HG03469 (cell line): ENCODE results near the gene LRRC7.
"Not testable (repeated sequence)": the region's sequence is repeated elsewhere in the genome, so short reads cannot be mapped to it uniquely, and the experiment has no call there.

Experiments used
- ATAC-seq: cut with Tn5 transposase; IDR thresholded peaks from one replicate; pipeline ENCODE4 v1.9.1; 2021; ENCODE audit warnings: mild to moderate bottlenecking, moderate library complexity, moderate number of reproducible peaks; ENCODE audit not compliant: unreplicated experiment

LRRC7 gene

DNA sequence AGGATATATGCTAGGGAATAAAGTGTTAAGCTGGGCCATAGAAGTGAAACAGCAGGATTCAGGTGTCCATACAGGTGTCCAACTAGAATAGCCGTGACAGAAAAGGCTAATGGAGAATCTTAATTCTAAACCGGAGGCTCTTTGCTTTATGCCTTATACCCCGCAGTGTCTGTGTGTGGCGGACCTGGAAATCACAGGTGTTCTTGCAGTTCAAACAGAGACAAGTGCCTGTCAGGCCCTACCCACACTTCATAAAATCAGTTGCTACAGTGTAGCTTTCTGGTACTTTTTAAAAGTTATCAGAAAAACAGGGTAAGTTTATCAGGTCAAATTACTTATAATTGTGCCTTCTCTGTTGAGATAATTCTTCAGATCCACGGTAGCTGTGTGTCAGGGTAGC lies 293.9 kb downstream of the LRRC7 start:
- ATAC-seq = no peak

GRCh38 chr1:69862906-69863305 lies 295.2 kb downstream of the LRRC7 start:
- no peak for ATAC-seq

DNA sequence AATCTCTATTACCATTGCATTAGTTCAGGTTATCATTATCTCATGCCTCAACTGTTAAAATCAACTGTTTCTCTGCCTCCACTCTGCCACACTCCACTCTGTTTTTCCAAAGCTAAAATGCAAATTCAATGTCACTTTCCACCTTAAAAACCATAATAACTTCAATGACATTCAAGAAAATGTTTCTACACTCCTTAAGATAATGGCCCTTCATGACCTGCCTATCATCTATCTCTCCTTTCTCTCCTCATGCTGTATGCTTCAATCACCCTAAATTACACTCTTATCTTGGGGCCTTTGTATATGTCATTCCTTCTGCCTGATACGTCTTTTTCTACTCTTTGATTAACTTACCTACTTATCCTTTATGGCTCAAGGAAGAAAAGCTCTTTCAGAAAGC lies 296.0 kb downstream of the LRRC7 start:
- ATAC-seq = no peak

- no peak for ATAC-seq
These were observed 303.7 kb downstream of the LRRC7 start for GRCh38 chr1:69871412-69871811.

- no peak for ATAC-seq
These were observed 310.6 kb downstream of the LRRC7 start for GRCh38 chr1:69878338-69878737.

- not testable (repeated sequence) for ATAC-seq
These were observed 320.3 kb downstream of the LRRC7 start for GRCh38 chr1:69888016-69888415.

GRCh38 chr1:69888657-69889056 lies 320.9 kb downstream of the LRRC7 start:
- ATAC-seq = no peak

DNA sequence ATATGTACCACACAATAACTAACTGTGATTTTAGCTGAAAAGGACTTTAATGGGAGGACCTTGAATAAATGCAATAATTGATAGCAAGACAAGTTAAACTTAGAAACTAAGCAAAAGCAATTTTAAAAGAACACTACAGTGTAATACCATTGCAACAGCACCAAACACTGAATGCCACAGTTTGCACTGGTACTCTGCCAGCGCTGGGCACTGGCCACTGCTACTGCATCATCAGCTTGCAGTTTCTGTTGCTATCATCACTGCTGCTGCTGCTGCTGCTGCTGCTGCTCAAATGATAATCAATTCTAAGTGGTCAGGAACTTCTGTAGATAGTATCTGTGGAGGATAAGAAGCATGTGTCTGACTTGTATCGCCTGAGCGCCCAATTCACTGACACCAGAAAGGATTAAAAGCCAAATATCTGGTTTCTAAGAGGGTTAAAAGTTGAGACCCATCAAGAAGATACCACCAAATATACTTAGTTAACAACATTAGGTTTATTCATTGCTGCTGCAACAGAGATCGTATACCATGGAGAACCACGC lies 330.8 kb downstream of the LRRC7 start:
- no peak for ATAC-seq

GRCh38 chr1:69911301-69911801 lies 343.6 kb downstream of the LRRC7 start:
- no peak for ATAC-seq

- ATAC-seq = no peak
These were observed 346.3 kb downstream of the LRRC7 start for GRCh38 chr1:69913977-69914376.

GRCh38 chr1:69914976-69915765 lies 347.4 kb downstream of the LRRC7 start:
- no peak for ATAC-seq

DNA sequence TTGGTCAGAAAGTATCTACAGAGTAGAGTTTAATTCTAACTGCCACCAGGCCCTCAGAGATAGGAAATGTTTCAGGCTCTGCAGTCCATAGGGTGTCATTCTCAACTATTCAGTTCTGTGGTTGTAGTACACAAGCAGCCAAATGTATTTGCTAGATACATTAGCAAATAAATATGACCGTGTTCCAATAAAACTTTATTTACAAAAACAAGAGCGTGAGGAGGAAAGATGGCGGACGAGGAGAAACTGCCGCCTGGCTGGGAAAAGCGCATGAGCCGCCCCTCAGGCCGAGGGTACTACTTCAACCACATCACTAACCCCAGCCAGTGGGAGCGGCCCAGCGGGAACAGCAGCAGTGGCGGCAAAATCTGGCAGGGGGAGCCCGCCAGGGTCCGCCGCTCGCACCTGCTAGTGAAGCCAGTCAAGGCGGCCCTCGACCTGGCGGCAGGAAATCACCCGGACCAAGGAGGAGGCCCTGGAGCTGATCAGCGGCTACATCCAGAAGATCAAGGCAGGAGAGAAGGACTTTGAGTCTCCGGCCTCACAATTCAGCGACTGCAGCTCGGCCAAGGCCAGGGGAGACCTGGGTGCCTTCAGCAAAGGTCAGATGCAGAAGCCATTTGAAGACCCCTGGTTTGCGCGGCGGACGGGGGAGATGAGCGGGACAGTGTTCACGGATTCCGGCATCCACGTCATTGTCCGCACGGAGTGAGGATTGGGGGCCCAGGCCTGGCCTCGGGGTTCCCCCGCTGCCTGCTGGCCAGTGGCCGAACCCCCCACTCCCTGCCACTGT lies 351.6 kb downstream of the LRRC7 start:
- ATAC-seq = no peak

DNA sequence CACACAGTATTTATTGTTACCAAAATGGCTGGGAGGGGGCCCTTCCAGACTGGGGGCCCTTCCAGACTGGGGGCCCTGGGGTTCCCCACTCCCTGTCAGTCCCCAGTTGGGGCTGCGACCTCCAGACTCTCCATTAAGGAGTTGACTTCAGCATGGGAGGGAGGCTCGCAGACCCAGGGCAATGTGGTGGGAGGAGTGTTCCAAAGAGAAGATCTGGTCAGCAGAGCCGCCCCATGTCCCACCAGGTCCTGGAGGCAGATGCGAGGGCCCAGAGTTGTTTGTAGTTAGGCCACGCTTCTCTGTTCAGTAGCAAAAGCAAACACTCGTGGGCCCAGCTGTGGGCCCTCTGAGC lies 352.2 kb downstream of the LRRC7 start:
- ATAC-seq = no peak

DNA sequence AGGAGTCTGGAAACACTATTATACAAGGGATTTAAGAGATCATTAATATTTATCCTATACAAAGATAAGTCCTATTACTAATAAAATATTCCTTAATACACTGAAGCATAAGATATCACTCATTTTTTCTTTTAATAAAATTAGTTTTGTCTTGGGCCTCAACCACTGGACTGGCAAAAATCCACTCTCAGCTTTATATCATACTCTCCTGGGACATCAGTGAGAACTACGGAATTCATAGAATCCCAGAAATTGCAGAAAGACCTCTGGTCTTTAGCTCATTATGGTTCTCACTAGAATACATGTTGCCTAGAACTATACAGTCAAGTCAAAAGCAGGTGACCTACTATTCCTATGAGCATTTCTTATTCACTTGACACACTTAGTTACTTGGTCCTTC lies 352.7 kb downstream of the LRRC7 start:
- no peak for ATAC-seq

- ATAC-seq = no peak
These were observed 353.8 kb downstream of the LRRC7 start for GRCh38 chr1:69921486-69921885.

- not testable (repeated sequence) for ATAC-seq
These were observed 360.5 kb downstream of the LRRC7 start for GRCh38 chr1:69928234-69928633.

DNA sequence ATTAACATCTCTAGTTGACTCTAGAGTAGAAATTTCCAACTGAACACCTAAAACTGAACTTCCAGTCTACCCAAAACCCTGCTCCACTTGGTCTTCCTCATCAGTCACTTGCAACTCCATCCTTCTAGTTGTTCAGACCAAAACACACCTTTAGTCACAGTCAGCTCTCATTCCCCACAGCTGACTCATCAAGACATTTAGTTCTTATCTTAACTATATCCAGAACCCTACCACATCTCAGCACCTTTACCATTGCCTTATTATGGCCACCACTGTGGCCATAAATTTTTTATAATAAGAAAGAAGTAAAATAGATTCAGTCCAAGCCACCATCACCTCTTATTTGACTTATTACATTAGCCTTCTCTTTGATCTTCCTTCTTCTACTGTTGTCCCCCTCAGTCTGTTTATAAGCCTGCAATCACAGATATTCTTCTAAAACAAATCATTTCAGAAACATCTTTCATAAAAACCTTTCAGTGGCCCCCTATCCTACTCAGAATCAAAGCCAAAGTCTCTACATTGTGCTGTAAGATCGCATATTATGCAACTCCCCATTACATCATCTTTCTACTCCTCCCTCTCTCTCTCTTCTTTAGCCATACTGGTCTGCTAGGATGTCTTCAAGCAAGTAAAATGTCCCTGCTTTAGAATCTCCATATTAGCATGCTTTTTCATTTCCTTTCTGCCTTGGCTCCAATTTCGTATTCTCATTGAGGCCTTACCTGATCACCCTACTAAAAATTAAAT lies 361.8 kb downstream of the LRRC7 start:
- ATAC-seq = no peak

- ATAC-seq = no peak
These were observed 362.7 kb downstream of the LRRC7 start for GRCh38 chr1:69930396-69930795.

- no peak for ATAC-seq
These were observed 365.0 kb downstream of the LRRC7 start for GRCh38 chr1:69932760-69933159.

- no peak for ATAC-seq
These were observed 372.5 kb downstream of the LRRC7 start for GRCh38 chr1:69940231-69940630.

DNA sequence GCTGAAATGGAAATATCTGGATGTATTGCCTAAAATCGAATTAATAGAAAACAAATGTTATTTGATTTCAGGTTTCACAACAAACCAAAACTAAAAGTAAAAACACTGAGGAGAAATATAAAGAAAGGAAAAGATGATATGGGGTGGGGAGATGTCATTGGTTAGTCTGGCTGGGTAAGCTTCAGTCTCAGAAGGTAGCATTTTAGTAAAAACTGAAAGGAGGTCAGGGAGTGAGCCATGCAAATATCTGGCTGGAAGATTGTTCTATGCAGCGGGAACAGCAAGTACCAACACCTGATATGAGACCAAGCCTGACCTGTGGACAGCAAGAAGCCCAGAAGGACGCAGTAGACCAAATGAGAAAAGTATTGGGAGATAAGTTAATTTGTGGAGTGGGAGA lies 373.1 kb downstream of the LRRC7 start:
- ATAC-seq = no peak
